ENCODE measurements around the gene ADGRF5. TPM values are rescaled to one million over a fixed set of nuclear protein-coding genes. Genes with fewer than 3 reads are reported as not detected.

ADGRF5 gene
- total and polyA plus RNA-seq, 2 experiments from 2014 or later: not detected

GRCh38 chr6:46917002-46917545, 4.7 kb downstream of the ADGRF5 start:
- H3K27ac Mint-ChIP-seq: no peak overlapping the region

DNA sequence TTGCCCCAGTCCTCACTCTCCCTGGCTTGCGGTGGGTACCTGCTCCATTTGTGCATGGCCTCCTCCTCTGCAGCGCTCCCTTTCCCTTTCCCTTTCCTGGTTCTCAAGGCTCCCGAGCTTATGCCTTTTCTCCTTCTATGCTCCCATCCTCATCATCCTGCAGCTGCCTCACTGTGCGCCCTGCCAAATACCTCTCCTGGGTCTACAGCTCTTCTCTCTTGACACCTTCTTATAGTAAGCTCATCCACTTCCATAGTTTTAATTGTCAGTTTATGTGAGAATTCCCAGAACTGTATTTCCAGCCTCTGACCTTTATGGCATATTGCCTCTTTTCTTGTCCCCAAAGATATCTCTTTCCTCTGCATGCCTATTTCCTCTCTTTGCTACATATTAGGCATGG, 5.9 kb downstream of the ADGRF5 start:
- no peak overlapping the region for H3K4me2 ChIP-seq
- Mint-ChIP-seq H3K27me3 (ENCODE audit: insufficient read depth, low read depth, poor library complexity) (peaks cover 2% of the 10 kb centered on the region), H3K9me3 (no peaks in the 10 kb centered on the region), H3K4me3 (no peak overlapping the region), H3K4me1 (no peaks in the 10 kb centered on the region), H3K27ac (no peak overlapping the region), H3K36me3 (ENCODE audit: low read depth) (no peaks in the 10 kb centered on the region)
- TF ChIP-seq JUNB (IDR thresholded peaks at IDR 0.05; ENCODE audit: unreplicated experiment) (no peak), STAT1 (IDR thresholded peaks at IDR 0.05; ENCODE audit: unreplicated experiment) (no peak), ZNF114 (CRISPR knock-in tag; IDR thresholded peaks at IDR 0.05) (no peak), POLR2AphosphoS5 (IDR thresholded peaks at IDR 0.05; ENCODE audit: low read depth) (no peak), ETS1 (IDR thresholded peaks at IDR 0.05) (no peak)
- TF ChIP-seq, protein P1, sequence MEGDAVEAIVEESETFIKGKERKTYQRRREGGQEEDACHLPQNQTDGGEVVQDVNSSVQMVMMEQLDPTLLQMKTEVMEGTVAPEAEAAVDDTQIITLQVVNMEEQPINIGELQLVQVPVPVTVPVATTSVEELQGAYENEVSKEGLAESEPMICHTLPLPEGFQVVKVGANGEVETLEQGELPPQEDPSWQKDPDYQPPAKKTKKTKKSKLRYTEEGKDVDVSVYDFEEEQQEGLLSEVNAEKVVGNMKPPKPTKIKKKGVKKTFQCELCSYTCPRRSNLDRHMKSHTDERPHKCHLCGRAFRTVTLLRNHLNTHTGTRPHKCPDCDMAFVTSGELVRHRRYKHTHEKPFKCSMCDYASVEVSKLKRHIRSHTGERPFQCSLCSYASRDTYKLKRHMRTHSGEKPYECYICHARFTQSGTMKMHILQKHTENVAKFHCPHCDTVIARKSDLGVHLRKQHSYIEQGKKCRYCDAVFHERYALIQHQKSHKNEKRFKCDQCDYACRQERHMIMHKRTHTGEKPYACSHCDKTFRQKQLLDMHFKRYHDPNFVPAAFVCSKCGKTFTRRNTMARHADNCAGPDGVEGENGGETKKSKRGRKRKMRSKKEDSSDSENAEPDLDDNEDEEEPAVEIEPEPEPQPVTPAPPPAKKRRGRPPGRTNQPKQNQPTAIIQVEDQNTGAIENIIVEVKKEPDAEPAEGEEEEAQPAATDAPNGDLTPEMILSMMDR (conservative IDR thresholded peaks at IDR 0.05; ENCODE audit: low read depth in 2 of 2): no peak
- H3K79me2 ChIP-seq (replicated peaks; ENCODE audit: insufficient read depth): no peaks in the 10 kb centered on the region
- no peak for ATAC-seq
- H4K20me1 ChIP-seq (replicated peaks; ENCODE audit: insufficient read depth): no peaks in the 10 kb centered on the region
- 0 out of 2 replicates have a peak, but pooled peaks cover 3% of the 10 kb centered on the region for H3K9me2 ChIP-seq (ENCODE audit: insufficient read depth)
- no peaks in the 10 kb centered on the region for H3K4me1 ChIP-seq (ENCODE audit: insufficient read depth)
- H3F3A ChIP-seq (replicated peaks; ENCODE audit: low read depth): no peaks in the 10 kb centered on the region
- H3K27ac ChIP-seq (ENCODE audit: low read depth): no peak overlapping the region
- no peak overlapping the region for H2AFZ ChIP-seq
- H3K36me3 ChIP-seq (ENCODE audit: insufficient read depth): no peaks in the 10 kb centered on the region
- H3K27me3 ChIP-seq (ENCODE audit: insufficient read depth): no peaks in the 10 kb centered on the region
- H3K4me3 ChIP-seq: no peak overlapping the region
- DNase-seq (ENCODE audit: low spot score): no peak

More at GRCh38 chr6:46917002-46917545, 4.7 kb downstream of the ADGRF5 start:
- Histone ChIP-seq H2AFZ (no peak overlapping the region), H3F3A (replicated peaks; ENCODE audit: low read depth) (no peaks in the 10 kb centered on the region), H3K4me2 (no peak overlapping the region), H3K27me3 (ENCODE audit: insufficient read depth) (no peaks in the 10 kb centered on the region), H3K79me2 (replicated peaks; ENCODE audit: insufficient read depth) (no peaks in the 10 kb centered on the region), H3K36me3 (ENCODE audit: insufficient read depth) (no peaks in the 10 kb centered on the region), H3K27ac (ENCODE audit: low read depth) (no peak overlapping the region), H4K20me1 (replicated peaks; ENCODE audit: insufficient read depth) (no peaks in the 10 kb centered on the region), H3K4me3 (no peak overlapping the region), H3K9me2 (ENCODE audit: insufficient read depth) (0 out of 2 replicates have a peak, but pooled peaks cover 3% of the 10 kb centered on the region), H3K4me1 (ENCODE audit: insufficient read depth) (no peaks in the 10 kb centered on the region)
- Mint-ChIP-seq H3K27me3 (ENCODE audit: insufficient read depth, low read depth, poor library complexity) (peaks cover 5% of the 10 kb centered on the region), H3K9me3 (no peaks in the 10 kb centered on the region), H3K4me1 (no peaks in the 10 kb centered on the region; the same call in 1 of the 3 replicates), H3K36me3 (ENCODE audit: low read depth) (no peaks in the 10 kb centered on the region), H3K4me3 (no peak overlapping the region)
- ATAC-seq (no peak), DNase-seq (ENCODE audit: low spot score) (no peak)
- TF ChIP-seq ZNF331 (CRISPR knock-in tag; IDR thresholded peaks at IDR 0.05; ENCODE audit: low read depth): no peak
- TF ChIP-seq NANOG (IDR thresholded peaks at IDR 0.05; ENCODE audit: borderline replicate concordance): no peak
- TF ChIP-seq CREB1 (CRISPR knock-in tag; IDR thresholded peaks at IDR 0.05; ENCODE audit: low read depth): no peak
- TF ChIP-seq REST (IDR thresholded peaks at IDR 0.05; ENCODE audit: unreplicated experiment): no peak
- TF ChIP-seq STAT1 (IDR thresholded peaks at IDR 0.05; ENCODE audit: unreplicated experiment): no peak
- TF ChIP-seq EZH2phosphoT487 (IDR thresholded peaks at IDR 0.05; ENCODE audit: unreplicated experiment): no peak
- TF ChIP-seq POLR2AphosphoS5 (IDR thresholded peaks at IDR 0.05; ENCODE audit: low read depth): no peak
- no peak for TF ChIP-seq EZH2 (IDR thresholded peaks at IDR 0.05; ENCODE audit: low read depth, unreplicated experiment)

All from GM23338 (cell line).